ENCODE data around the gene PGM5.
"Not testable (repeated sequence)": the region's sequence is repeated elsewhere in the genome, so short reads cannot be mapped to it uniquely, and the experiment has no call there.

GRCh38 chr9:68389558-68389957 lies 33.1 kb downstream of the PGM5 start:
- not testable (repeated sequence) for TF ChIP-seq CTCF, POLR2A (IDR thresholded peaks at IDR 0.05)

Measured in uterus (tissue), 2 donors.